ENCODE measurements around the gene CLTCL1. TPM values are rescaled to one million over a fixed set of nuclear protein-coding genes. Genes with fewer than 3 reads are reported as not detected.

Gene CLTCL1
- total and polyA plus RNA-seq, 9 of the 15 experiments (the other 6 are each of a cell fraction or from before 2014, with no cell fraction given) = 1.1 to 11.7 (median 5.0) TPM

- TF ChIP-seq MGA (IDR thresholded peaks at IDR 0.05) (no peak), SMARCA4 (IDR thresholded peaks at IDR 0.05) (no peak), CBX2 (IDR thresholded peaks at IDR 0.05; ENCODE audit: insufficient read depth, low read length, poor library complexity, severe bottlenecking) (no peak), CLOCK (CRISPR knock-in tag; IDR thresholded peaks at IDR 0.05; ENCODE audit: borderline replicate concordance) (no peak), KLF1 (tag; IDR thresholded peaks at IDR 0.05) (no peak), TRIM28 (IDR thresholded peaks at IDR 0.05) (no peak), SIN3A (IDR thresholded peaks at IDR 0.05; ENCODE audit: borderline replicate concordance in 2 of 2, control insufficient read depth in 1 of 2, low read depth in 2 of 2, low read length in 2 of 2) (no peak), MED1 (CRISPR knock-in tag; IDR thresholded peaks at IDR 0.05; ENCODE audit: borderline replicate concordance) (no peak), PHTF2 (CRISPR knock-in tag; IDR thresholded peaks at IDR 0.05) (no peak), XRCC5 (IDR thresholded peaks at IDR 0.05; ENCODE audit: low read depth, low read length) (no peak)
These were observed 1.9 kb downstream of the CLTCL1 start (continued) for GRCh38 chr22:19289475-19290161.
